Gastrocnemius medialis (tissue), 4 donors: ENCODE results near the gene AIFM3. TPM values are rescaled to one million over a fixed set of nuclear protein-coding genes. Genes with fewer than 3 reads are reported as not detected.

Experiments used
- ATAC-seq, 2 donors: fragments of 150-250 bp; one replicate each; pipeline ENCODE4 v1.9.1; 2016
- DNase-seq, 2 donors: peaks; one replicate each; pipeline ENCODE4 v3.0.0-alpha.2; 2019
- H3K27ac ChIP-seq, 4 donors: fragments of 200-600 bp; sonication (generic); 1 replicate in 1 of 4; 2 replicates in 3 of 4; pipeline ENCODE4 v1.5.1; 2016 to 2018; ENCODE audit warnings: mild to moderate bottlenecking in 2 of 4, moderate library complexity in 1 of 4
- H3K27me3 ChIP-seq, 3 donors: fragments of 200-600 bp; sonication (generic) in 2 of 3; 1 replicate in 1 of 3; 2 replicates in 2 of 3; pipeline versions ENCODE4 v1.5.1 to v1.6.0; 2016 to 2019; ENCODE audit warnings: mild to moderate bottlenecking in 1 of 3, moderate library complexity in 1 of 3
- H3K36me3 ChIP-seq, 2 donors: fragments of 200-600 bp; sonication (generic) in 1 of 2; one replicate each; pipeline ENCODE4 v1.5.1; 2017 to 2018
- H3K4me1 ChIP-seq, 2 donors: fragments of 200-600 bp; sonication (generic) in 1 of 2; one replicate each; pipeline ENCODE4 v1.5.1; 2016 to 2017; ENCODE audit warnings: mild to moderate bottlenecking in 2 of 2
- H3K4me3 ChIP-seq, 4 donors: fragments of 200-600 bp; sonication (generic) in 3 of 4; 1 replicate in 1 of 4; 2 replicates in 3 of 4; pipeline ENCODE4 v1.5.1; 2016 to 2019; ENCODE audit warnings: mild to moderate bottlenecking in 2 of 4
- H3K9me3 ChIP-seq, 3 donors: fragments of 200-600 bp; sonication (generic) in 2 of 3; 1 replicate in 1 of 3; 2 replicates in 2 of 3; pipeline ENCODE4 v1.5.1; 2016 to 2019
- CTCF ChIP-seq, 5 experiments: fragments of 450-650 bp in 3 of 5; fragments of 200-600 bp in 2 of 5; sonication (generic) in 2 of 5; IDR thresholded peaks in 4 of 5; conservative IDR thresholded peaks in 1 of 5; 1 replicate in 4 of 5; 2 replicates in 1 of 5; pipeline ENCODE4 v1.5.1; 2016 to 2019; ENCODE audit warnings: antibody characterized with exemption in 5 of 5, mild to moderate bottlenecking in 3 of 5, moderate library complexity in 3 of 5
- POLR2A ChIP-seq, 2 donors: fragments of 450-650 bp; IDR thresholded peaks; one replicate each; pipeline ENCODE4 v1.6.1; 2017; ENCODE audit warnings: antibody characterized with exemption in 2 of 2, mild to moderate bottlenecking in 2 of 2, moderate library complexity in 2 of 2
- in situ Hi-C, 4 donors: fragments of 200-750 bp; cut with MboI; loops; one replicate each; pipeline versions ENCODE4 v1.15.0 to v1.8.0; 2017; ENCODE audit warnings: low sequenced_read_pairs in 4 of 4
- intact Hi-C: fragments of 100-400 bp; cut with DNase I; formaldehyde crosslinking; loops from one replicate; pipeline ENCODE4 v1.15.1; 2023; ENCODE audit warnings: low total_unique reads
- total RNA-seq, 4 donors: library from RNA; depleted of rRNA; stranded (reverse); fragments of >200 nt; gene quantifications; one replicate each; pipeline versions ENCODE4 v1.1.0 to v1.2.3, GENCODE V29; 2016

Gene AIFM3
- total RNA-seq, 4 donors from 2014 or later = 0.22 to 0.42 TPM; not detected in 2

- peaks cover under 1 to 1% of the 10 kb centered on the region in 2 donors for H3K4me1 ChIP-seq
- in situ Hi-C loops = no loop called here
- H3K36me3 ChIP-seq = no peaks in the 10 kb centered on the region
- DNase-seq (no peak), ATAC-seq (no peak)
- no peaks in the 10 kb centered on the region for H3K27me3 ChIP-seq
- intact Hi-C loops = no loop called here
- H3K9me3 ChIP-seq = no peaks in the 10 kb centered on the region
- H3K27ac ChIP-seq = no peak overlapping the region
- no peak overlapping the region for H3K4me3 ChIP-seq
- TF ChIP-seq POLR2A (IDR thresholded peaks at IDR 0.05) (no peak), CTCF (IDR thresholded peaks at IDR 0.05 in 4 of 5, conservative IDR thresholded peaks at IDR 0.05 in 1 of 5) (no peak)
Observed at GRCh38 chr22:20974336-20974955, 7.4 kb downstream of the AIFM3 start.

- peaks cover 9 to 13% of the 10 kb centered on the region in 2 donors for H3K4me1 ChIP-seq
- H3K4me3 ChIP-seq = no peak overlapping the region
- in situ Hi-C loops = no loop called here
- no peaks in the 10 kb centered on the region for H3K36me3 ChIP-seq
- no peaks in the 10 kb centered on the region for H3K9me3 ChIP-seq
- ATAC-seq = no peak
- no peak overlapping the region for H3K27ac ChIP-seq
- intact Hi-C loops = no loop called here
- DNase-seq = no peak
- H3K27me3 ChIP-seq = no peaks in the 10 kb centered on the region
- TF ChIP-seq POLR2A (IDR thresholded peaks at IDR 0.05) = no peak
- TF ChIP-seq CTCF (IDR thresholded peaks at IDR 0.05 in 4 of 5, conservative IDR thresholded peaks at IDR 0.05 in 1 of 5) = no peak
Observed at GRCh38 chr22:20975541-20976290, 8.7 kb downstream of the AIFM3 start.

GRCh38 chr22:20976291-20976877 is 9.3 kb downstream of the AIFM3 start:
- no peak overlapping the region for H3K27ac ChIP-seq
- H3K36me3 ChIP-seq = no peaks in the 10 kb centered on the region
- intact Hi-C loops = no loop called here
- H3K4me1 ChIP-seq = peaks cover 15 to 19% of the 10 kb centered on the region in 2 donors
- H3K9me3 ChIP-seq = no peaks in the 10 kb centered on the region
- no peak overlapping the region for H3K4me3 ChIP-seq
- in situ Hi-C loops = no loop called here
- DNase-seq = no peak
- H3K27me3 ChIP-seq = no peaks in the 10 kb centered on the region
- TF ChIP-seq POLR2A (IDR thresholded peaks at IDR 0.05) (no peak), CTCF (IDR thresholded peaks at IDR 0.05 in 4 of 5, conservative IDR thresholded peaks at IDR 0.05 in 1 of 5) (no peak)
- no peak for ATAC-seq

GRCh38 chr22:20977019-20977418 is 10.0 kb downstream of the AIFM3 start:
- no peak overlapping the region for H3K4me3 ChIP-seq
- no peaks in the 10 kb centered on the region for H3K36me3 ChIP-seq
- peaks cover 17 to 22% of the 10 kb centered on the region in 2 donors for H3K4me1 ChIP-seq
- no peaks in the 10 kb centered on the region for H3K27me3 ChIP-seq
- H3K9me3 ChIP-seq = no peaks in the 10 kb centered on the region
- no peak for DNase-seq
- in situ Hi-C loops = no loop called here
- intact Hi-C loops = no loop called here
- H3K27ac ChIP-seq = no peak overlapping the region
- no peak for TF ChIP-seq CTCF (IDR thresholded peaks at IDR 0.05 in 4 of 5, conservative IDR thresholded peaks at IDR 0.05 in 1 of 5)
- TF ChIP-seq POLR2A (IDR thresholded peaks at IDR 0.05) = no peak
- ATAC-seq = no peak
